ENCODE data around the gene SNAP91. TPM values are rescaled to one million over a fixed set of nuclear protein-coding genes. Genes with fewer than 3 reads are reported as not detected.

Gene SNAP91
- total RNA-seq, 2 donors from 2014 or later, result 0.58 to 1.6 TPM

DNA sequence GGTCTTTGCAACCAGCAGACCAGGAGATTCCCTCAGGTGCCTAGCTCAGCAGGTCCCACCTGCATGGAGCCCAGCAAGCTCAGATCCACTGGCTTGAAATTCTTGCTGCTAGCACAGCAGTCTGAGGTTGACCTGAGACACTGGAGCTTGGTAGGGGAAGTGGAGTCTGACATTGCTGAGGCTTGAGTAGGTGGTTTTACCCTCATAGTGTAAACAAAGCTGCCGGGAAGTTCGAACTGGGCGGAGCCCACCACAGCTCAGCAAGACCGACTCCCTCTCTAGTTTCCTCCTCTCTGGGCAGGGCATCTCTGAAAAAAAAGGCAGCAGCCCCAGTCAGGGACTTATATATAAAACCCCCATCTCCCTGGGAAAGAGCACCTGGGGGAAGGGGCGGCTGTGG lies 162.3 kb downstream of the SNAP91 start:
- Histone ChIP-seq H3K4me3 (ENCODE audit: low read length) (no peak overlapping the region), H3K4me1 (ENCODE audit: control insufficient read depth, insufficient read depth, low read length) (no peaks in the 10 kb centered on the region), H3K36me3 (ENCODE audit: control insufficient read depth, insufficient read depth, low read length) (no peaks in the 10 kb centered on the region), H3K27ac (ENCODE audit: low read depth, low read length) (no peak overlapping the region), H3K9ac (ENCODE audit: extremely low read depth, low read length, poor library complexity, severe bottlenecking) (no peak overlapping the region), H3K27me3 (ENCODE audit: control insufficient read depth, insufficient read depth, low read length, poor library complexity, severe bottlenecking) (no peaks in the 10 kb centered on the region), H3K9me3 (ENCODE audit: control insufficient read depth, low read length) (no peaks in the 10 kb centered on the region)
- Mint-ChIP-seq H3K27ac (no peak overlapping the region), H3K4me1 (no peaks in the 10 kb centered on the region), H3K36me3 (ENCODE audit: low read depth) (no peaks in the 10 kb centered on the region), H3K27me3 (ENCODE audit: insufficient read depth) (no peaks in the 10 kb centered on the region), H3K4me3 (no peak overlapping the region), H3K9me3 (no peaks in the 10 kb centered on the region)
- TF ChIP-seq, protein P1, sequence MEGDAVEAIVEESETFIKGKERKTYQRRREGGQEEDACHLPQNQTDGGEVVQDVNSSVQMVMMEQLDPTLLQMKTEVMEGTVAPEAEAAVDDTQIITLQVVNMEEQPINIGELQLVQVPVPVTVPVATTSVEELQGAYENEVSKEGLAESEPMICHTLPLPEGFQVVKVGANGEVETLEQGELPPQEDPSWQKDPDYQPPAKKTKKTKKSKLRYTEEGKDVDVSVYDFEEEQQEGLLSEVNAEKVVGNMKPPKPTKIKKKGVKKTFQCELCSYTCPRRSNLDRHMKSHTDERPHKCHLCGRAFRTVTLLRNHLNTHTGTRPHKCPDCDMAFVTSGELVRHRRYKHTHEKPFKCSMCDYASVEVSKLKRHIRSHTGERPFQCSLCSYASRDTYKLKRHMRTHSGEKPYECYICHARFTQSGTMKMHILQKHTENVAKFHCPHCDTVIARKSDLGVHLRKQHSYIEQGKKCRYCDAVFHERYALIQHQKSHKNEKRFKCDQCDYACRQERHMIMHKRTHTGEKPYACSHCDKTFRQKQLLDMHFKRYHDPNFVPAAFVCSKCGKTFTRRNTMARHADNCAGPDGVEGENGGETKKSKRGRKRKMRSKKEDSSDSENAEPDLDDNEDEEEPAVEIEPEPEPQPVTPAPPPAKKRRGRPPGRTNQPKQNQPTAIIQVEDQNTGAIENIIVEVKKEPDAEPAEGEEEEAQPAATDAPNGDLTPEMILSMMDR (conservative IDR thresholded peaks at IDR 0.05), result no peak
- WGBS, 2 experiments (ENCODE audit: insufficient coverage in 1 of 2, insufficient read length in 1 of 2), result 85% methylated on average over 5 of the region's 5 CpGs; no CpG with 5 or more reads in 1 of the 2 experiments
- DNase-seq, result no peak

DNA sequence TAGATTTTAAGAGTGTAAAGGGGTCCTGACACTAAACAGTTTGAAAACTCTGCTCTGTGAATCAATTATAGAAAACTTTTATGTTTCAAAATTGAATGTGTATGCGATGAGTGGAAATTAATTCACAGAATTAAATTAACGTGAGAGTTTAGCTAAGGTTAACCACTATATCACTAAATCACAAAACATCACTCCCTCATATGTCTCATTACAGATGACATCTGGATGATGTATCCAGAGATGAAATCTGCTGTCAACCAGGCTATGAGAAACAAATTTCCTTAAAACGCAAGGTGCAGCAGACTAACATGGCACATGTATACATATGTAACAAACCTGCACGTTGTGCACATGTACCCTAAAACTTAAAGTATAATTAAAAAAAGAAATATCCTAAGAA lies 169.2 kb downstream of the SNAP91 start:
- Histone ChIP-seq H3K27ac (ENCODE audit: low read depth, low read length) (no peak overlapping the region), H3K36me3 (ENCODE audit: control insufficient read depth, insufficient read depth, low read length) (no peaks in the 10 kb centered on the region), H3K27me3 (ENCODE audit: control insufficient read depth, insufficient read depth, low read length, poor library complexity, severe bottlenecking) (peaks cover 7% of the 10 kb centered on the region), H3K4me1 (ENCODE audit: control insufficient read depth, insufficient read depth, low read length) (no peaks in the 10 kb centered on the region), H3K9me3 (ENCODE audit: control insufficient read depth, low read length) (no peaks in the 10 kb centered on the region), H3K4me3 (ENCODE audit: low read length) (no peak overlapping the region), H3K9ac (ENCODE audit: extremely low read depth, low read length, poor library complexity, severe bottlenecking) (no peak overlapping the region)
- DNase-seq, result no peak
- no peaks in the 10 kb centered on the region for H3K36me3 Mint-ChIP-seq (ENCODE audit: low read depth)
- H3K27me3 Mint-ChIP-seq (ENCODE audit: insufficient read depth), result peaks cover 7% of the 10 kb centered on the region
- H3K27ac Mint-ChIP-seq, result no peak overlapping the region
- no peaks in the 10 kb centered on the region for H3K9me3 Mint-ChIP-seq
- peaks cover 4% of the 10 kb centered on the region for H3K4me1 Mint-ChIP-seq
- no peak overlapping the region for H3K4me3 Mint-ChIP-seq
- 90% methylated on average over 4 of the region's 4 CpGs; no CpG with 5 or more reads in 1 of the 2 experiments for WGBS, 2 experiments (ENCODE audit: insufficient coverage in 1 of 2, insufficient read length in 1 of 2)
- TF ChIP-seq, protein P1 (conservative IDR thresholded peaks at IDR 0.05), result no peak

- Mint-ChIP-seq H3K27ac (no peak overlapping the region), H3K4me3 (no peak overlapping the region), H3K36me3 (ENCODE audit: low read depth) (no peaks in the 10 kb centered on the region), H3K4me1 (peaks cover 4% of the 10 kb centered on the region), H3K9me3 (no peaks in the 10 kb centered on the region), H3K27me3 (ENCODE audit: insufficient read depth) (peaks cover 7% of the 10 kb centered on the region)
- H3K9me3 ChIP-seq (ENCODE audit: control insufficient read depth, low read length), result no peaks in the 10 kb centered on the region
- TF ChIP-seq, protein P1 (conservative IDR thresholded peaks at IDR 0.05), result no peak
- H3K9ac ChIP-seq (ENCODE audit: extremely low read depth, low read length, poor library complexity, severe bottlenecking), result no peak overlapping the region
- WGBS, 2 experiments (ENCODE audit: insufficient coverage in 1 of 2, insufficient read length in 1 of 2), result 69% methylated on average over 4 of the region's 4 CpGs
- no peaks in the 10 kb centered on the region for H3K4me1 ChIP-seq (ENCODE audit: control insufficient read depth, insufficient read depth, low read length)
- H3K27ac ChIP-seq (ENCODE audit: low read depth, low read length), result no peak overlapping the region
- no peak overlapping the region for H3K4me3 ChIP-seq (ENCODE audit: low read length)
- no peaks in the 10 kb centered on the region for H3K36me3 ChIP-seq (ENCODE audit: control insufficient read depth, insufficient read depth, low read length)
- H3K27me3 ChIP-seq (ENCODE audit: control insufficient read depth, insufficient read depth, low read length, poor library complexity, severe bottlenecking), result peaks cover 7% of the 10 kb centered on the region
- DNase-seq, result no peak
These were observed 172.0 kb downstream of the SNAP91 start for GRCh38 chr6:83536647-83537589.
